ENCODE results near the gene GNAI1. TPM values are rescaled to one million over a fixed set of nuclear protein-coding genes. Genes with fewer than 3 reads are reported as not detected.

GNAI1 gene
- total and polyA plus RNA-seq, 10 of the 15 experiments (the other 5 are each of a cell fraction or from before 2014, with no cell fraction given) = not detected

- intact Hi-C loops (cut with micrococcal nuclease; ENCODE audit: unreplicated experiment) (no loop called here), in situ Hi-C loops (cut with MboI) (no loop called here)
- no peak overlapping the region for H3K4me3 ChIP-seq
- H3K79me2 ChIP-seq (ENCODE audit: control insufficient read depth, insufficient read depth, low read length) = no peaks in the 10 kb centered on the region
- POLR2A ChIA-PET = no interaction called here
- no TSS peak for BruUV-seq (replicated peaks)
- no peaks in the 10 kb centered on the region for H3K9me3 ChIP-seq (replicated peaks; ENCODE audit: control insufficient read depth, insufficient read depth, low read length)
- SMC1A ChIA-PET (ENCODE audit: uncharacterized antibody, unreplicated experiment) = no interaction called here
- DNase-seq (ENCODE audit: low read depth, low spot score) (no peak), ATAC-seq (no peak), FAIRE-seq (peak; percentile 79)
- no peaks in the 10 kb centered on the region for H4K20me1 ChIP-seq (ENCODE audit: control insufficient read depth, insufficient read depth)
- no peak overlapping the region for H2AFZ ChIP-seq (ENCODE audit: control insufficient read depth, low read depth, low read length)
- TF ChIP-seq REST (IDR thresholded peaks at IDR 0.05; ENCODE audit: low read depth, low read length) = no peak
- no peak overlapping the region for H3K4me2 ChIP-seq (ENCODE audit: control insufficient read depth, insufficient read depth)
- no peaks in the 10 kb centered on the region for H3K27me3 ChIP-seq (replicated peaks in 1 of 2; ENCODE audit: control insufficient read depth in 2 of 2, insufficient read depth in 2 of 2, low read length in 1 of 2)
- RAD21 ChIA-PET (ENCODE audit: unreplicated experiment) = no interaction called here
- no peak overlapping the region for H3K9ac ChIP-seq (ENCODE audit: control insufficient read depth, insufficient read depth, low read length)
- no peaks in the 10 kb centered on the region for H3K36me3 ChIP-seq (ENCODE audit: control insufficient read depth in 2 of 2, insufficient read depth in 2 of 2, low read length in 1 of 2)
- H3K4me1 ChIP-seq (ENCODE audit: control insufficient read depth, insufficient read depth, low read length) = no peaks in the 10 kb centered on the region
- no peak overlapping the region for H3K27ac ChIP-seq (ENCODE audit: control insufficient read depth, insufficient read depth)
- CTCF ChIA-PET = no interaction called here
- 4% methylated on average over 2 of the region's 2 CpGs for WGBS (ENCODE audit: insufficient coverage, insufficient replicate concordance, low lambda C conversion rate, missing lambda C conversion rate)
Measured at GRCh38 chr7:80216996-80217842, 82.6 kb downstream of the GNAI1 start.

GRCh38 chr7:80218723-80219122, 84.1 kb downstream of the GNAI1 start:
- Histone ChIP-seq H2AFZ (ENCODE audit: control insufficient read depth, low read depth, low read length) (no peak overlapping the region), H3K4me3 (no peak overlapping the region), H3K9ac (ENCODE audit: control insufficient read depth, insufficient read depth, low read length) (no peak overlapping the region), H3K4me2 (ENCODE audit: control insufficient read depth, insufficient read depth) (no peak overlapping the region), H3K36me3 (ENCODE audit: control insufficient read depth in 2 of 2, insufficient read depth in 2 of 2, low read length in 1 of 2) (no peaks in the 10 kb centered on the region), H3K9me3 (replicated peaks; ENCODE audit: control insufficient read depth, insufficient read depth, low read length) (no peaks in the 10 kb centered on the region), H3K27me3 (replicated peaks in 1 of 2; ENCODE audit: control insufficient read depth in 2 of 2, insufficient read depth in 2 of 2, low read length in 1 of 2) (no peaks in the 10 kb centered on the region), H3K79me2 (ENCODE audit: control insufficient read depth, insufficient read depth, low read length) (no peaks in the 10 kb centered on the region), H3K27ac (ENCODE audit: control insufficient read depth, insufficient read depth) (no peak overlapping the region), H4K20me1 (ENCODE audit: control insufficient read depth, insufficient read depth) (no peaks in the 10 kb centered on the region), H3K4me1 (ENCODE audit: control insufficient read depth, insufficient read depth, low read length) (no peaks in the 10 kb centered on the region)
- ChIA-PET POLR2A (no interaction called here), RAD21 (ENCODE audit: unreplicated experiment) (no interaction called here), SMC1A (ENCODE audit: uncharacterized antibody, unreplicated experiment) (no interaction called here), CTCF (interaction anchor here (0.6 kb wide), 1 partner anchor 12 kb away, joined by 3 read pairs; no protein-coding TSS in a partner anchor)
- in situ Hi-C loops (cut with MboI) (no loop called here), intact Hi-C loops (cut with micrococcal nuclease; ENCODE audit: unreplicated experiment) (no loop called here)
- FAIRE-seq (no peak), ATAC-seq (no peak), DNase-seq (ENCODE audit: low read depth, low spot score) (no peak)
- no TSS peak for BruUV-seq (replicated peaks)
- WGBS (ENCODE audit: insufficient coverage, insufficient replicate concordance, low lambda C conversion rate, missing lambda C conversion rate) = 2% methylated on average over 3 of the region's 3 CpGs
- TF ChIP-seq CBFB (IDR thresholded peaks at IDR 0.05; ENCODE audit: low read depth) = no peak
- TF ChIP-seq REST (IDR thresholded peaks at IDR 0.05; ENCODE audit: low read depth, low read length) = no peak
- no peak for TF ChIP-seq POU2F2 (IDR thresholded peaks at IDR 0.05; ENCODE audit: borderline replicate concordance, low read depth, low read length)
- no peak for TF ChIP-seq ZNF207 (IDR thresholded peaks at IDR 0.05; ENCODE audit: borderline replicate concordance)
- TF ChIP-seq JUNB (IDR thresholded peaks at IDR 0.05) = no peak
- TF ChIP-seq ATF7 (IDR thresholded peaks at IDR 0.05; ENCODE audit: low read depth) = no peak
- TF ChIP-seq PAX8 (IDR thresholded peaks at IDR 0.05) = no peak
- no peak for TF ChIP-seq RAD51 (IDR thresholded peaks at IDR 0.05)
- no peak for TF ChIP-seq HDGF (IDR thresholded peaks at IDR 0.05)

Data from GM12878 (cell line).